ENCODE measurements around the gene ERRFI1. TPM values are rescaled to one million over a fixed set of nuclear protein-coding genes. Genes with fewer than 3 reads are reported as not detected.
"Not testable (repeated sequence)": the region's sequence is repeated elsewhere in the genome, so short reads cannot be mapped to it uniquely, and the experiment has no call there.

Gene ERRFI1
- polyA plus RNA-seq, 4 donors = 20.7 to 26.0 (median 23.1) TPM

DNA sequence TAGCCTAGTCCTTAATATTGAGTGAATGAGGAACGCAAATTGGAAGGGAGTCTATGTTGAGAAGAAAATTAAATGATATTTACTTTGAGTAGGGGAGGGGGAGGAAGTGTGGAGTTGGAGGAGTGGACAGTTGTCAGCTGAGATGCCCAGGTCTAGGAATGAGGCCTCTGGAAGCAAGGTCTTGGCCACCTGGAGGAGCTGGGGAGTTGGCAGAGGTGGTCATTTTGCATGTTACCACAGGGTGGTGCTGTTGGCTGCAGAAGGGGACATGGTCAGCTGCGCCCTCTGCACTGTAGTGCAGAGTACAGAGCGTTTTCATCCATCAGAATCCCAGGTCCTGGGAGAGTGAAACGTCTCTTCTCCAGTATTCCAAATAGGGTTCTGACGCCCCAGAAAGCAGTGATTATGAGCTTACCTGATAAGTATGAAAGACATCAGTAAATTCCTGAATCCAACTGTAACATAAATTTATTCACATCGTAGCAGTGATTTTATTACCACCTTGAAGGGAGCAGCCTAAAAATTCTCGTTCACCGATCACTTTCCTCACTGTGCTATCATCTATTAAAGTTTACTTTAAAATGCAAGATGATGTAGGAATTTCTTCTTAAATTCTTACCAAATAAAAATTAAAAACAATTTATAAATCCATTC, 50.8 kb downstream of the ERRFI1 start:
- DNase-seq (ENCODE audit: low read depth in 4 of 4, low spot score in 3 of 4) = peak in 3 of 4 donors; percentile 52 to 63 (median 54)

DNA sequence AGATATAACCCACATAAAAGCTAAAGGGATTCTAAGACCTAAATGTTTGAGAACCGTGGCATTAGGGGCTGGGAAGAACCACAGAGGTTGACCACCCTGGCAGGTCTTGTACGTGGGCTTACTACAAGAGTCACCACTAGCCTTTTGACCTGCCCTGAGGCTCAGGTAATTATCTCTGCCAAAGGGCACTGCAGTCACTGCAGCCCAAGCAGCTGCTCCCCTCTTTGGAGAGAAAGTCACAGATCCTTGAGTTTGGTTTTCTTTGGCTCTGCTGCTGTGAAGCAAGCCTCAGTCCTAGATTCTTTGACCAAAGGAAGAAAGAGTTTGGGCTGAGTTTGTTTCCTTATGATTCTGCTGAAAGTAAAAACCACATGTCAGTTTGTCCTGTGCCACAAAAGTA, 53.0 kb downstream of the ERRFI1 start:
- DNase-seq (ENCODE audit: low read depth in 4 of 4, low spot score in 3 of 4) = no peak

DNA sequence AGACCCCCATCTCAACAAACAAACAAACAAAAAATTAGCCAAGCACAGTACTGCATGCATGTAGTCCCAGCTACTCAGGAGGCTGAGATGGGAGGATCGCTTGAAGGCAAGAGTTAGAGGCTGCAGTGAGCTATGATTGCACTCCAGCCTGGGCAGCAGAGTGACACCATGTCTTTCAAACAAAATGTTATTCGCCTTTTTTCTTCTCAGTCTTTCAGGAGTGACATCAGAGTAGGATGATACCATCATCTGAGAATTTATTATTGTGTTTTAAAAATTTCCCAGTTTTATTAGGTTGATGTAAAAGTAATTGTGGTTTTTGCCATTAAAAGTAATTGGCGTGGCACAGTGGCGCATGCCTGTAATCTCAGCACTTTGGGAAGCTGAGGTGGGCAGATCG, 53.8 kb downstream of the ERRFI1 start:
- DNase-seq (ENCODE audit: low read depth in 4 of 4, low spot score in 3 of 4) = no peak

DNA sequence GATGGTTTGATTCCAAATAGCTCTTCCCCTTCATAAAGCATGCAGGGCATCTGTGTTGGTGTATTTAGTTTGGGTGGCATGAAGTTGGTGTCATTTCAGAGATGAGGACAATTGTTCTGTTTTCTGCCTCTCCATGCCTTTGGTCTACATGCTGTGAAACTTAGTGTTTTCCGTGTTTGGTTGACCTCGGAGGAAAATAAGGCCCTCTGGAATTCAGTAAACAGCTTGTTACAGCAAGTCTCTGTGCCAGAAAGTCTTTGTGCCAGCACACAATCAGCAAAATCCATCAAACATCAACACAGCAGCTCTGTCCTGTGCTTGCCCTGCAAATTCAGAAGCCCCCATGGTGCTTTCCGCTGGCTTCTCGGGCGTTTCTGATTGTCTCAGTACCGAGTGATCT, 55.1 kb downstream of the ERRFI1 start:
- no peak for DNase-seq (ENCODE audit: low read depth in 4 of 4, low spot score in 3 of 4)

DNA sequence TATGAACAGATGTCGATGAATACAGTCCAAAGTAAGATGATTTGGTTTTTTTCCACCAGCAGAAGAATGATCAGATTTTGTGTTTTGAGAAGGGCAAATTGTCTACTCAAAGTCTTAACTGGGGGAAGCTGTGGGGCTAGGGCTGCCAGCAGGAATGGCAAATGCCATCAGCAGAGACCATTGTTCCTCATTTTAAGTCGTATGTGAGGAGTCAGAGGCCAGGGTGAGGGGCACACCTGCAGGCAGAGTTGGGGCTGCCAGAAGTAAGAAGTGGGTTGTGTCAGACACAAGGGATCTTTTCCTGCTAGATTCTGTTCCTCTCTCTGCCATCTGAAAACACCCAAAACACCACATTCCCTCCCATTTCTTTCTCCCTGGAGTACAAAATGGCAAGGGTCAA, 55.9 kb downstream of the ERRFI1 start:
- no peak for DNase-seq (ENCODE audit: low read depth in 4 of 4, low spot score in 3 of 4)

DNA sequence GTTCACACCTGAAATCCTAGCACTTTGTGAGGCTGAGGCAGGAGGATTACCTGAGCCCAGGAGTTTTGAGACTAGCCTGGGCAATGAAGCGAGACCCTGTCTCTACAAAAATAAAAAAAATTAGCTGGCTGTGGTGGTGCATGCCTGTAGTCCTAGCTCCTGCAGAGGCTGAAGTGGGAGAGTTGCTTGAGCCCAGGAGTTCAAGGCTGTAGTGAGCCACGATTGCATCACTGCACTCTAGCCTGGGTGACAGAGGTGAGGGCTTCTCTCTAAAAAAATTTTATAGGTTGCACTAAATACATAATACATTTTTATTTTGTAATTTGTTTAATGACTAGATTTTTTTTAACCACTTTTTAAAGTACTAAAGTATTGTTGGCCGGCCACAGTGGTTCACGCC, 58.5 kb downstream of the ERRFI1 start:
- no peak for DNase-seq (ENCODE audit: low read depth in 4 of 4, low spot score in 3 of 4)

DNA sequence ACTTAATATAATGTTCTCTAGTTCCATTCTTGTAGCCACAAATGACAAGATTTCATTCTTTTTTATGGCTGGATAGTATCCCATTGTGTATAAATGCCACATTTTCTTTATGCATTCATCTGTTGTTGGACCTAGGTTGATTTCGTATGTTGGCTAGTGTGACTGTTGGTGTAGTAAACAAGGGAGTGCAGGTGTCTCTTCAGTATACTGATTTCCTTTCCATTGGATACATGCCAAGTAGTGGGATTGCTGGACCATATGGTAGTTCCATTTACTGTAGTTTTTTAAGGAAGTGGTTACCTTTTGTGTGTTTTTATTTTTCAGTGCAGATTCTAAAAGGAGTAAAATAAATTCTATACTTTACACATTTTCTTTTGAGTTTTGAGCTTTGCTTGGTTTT, 58.9 kb downstream of the ERRFI1 start:
- no peak for DNase-seq (ENCODE audit: low read depth in 4 of 4, low spot score in 3 of 4)

DNA sequence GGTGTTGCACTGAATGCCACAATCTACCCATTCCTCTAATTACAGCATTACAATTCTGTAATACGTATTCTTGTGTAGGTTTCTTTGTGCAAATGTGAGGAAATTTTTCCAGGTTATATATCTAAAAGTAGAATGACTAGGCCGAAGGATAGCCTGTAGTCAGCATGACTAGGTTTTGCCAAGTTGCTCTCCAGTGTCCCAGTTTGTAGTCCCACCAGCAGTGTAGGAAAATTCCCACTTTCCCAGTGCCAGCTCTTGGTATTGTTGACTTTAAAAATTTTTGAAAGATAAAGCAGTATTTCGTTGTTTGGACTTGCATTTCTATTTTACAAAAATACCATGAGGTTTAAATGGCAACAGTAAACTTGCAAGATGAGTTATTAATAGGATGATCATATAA, 61.6 kb downstream of the ERRFI1 start:
- DNase-seq (ENCODE audit: low read depth in 4 of 4, low spot score in 3 of 4) = no peak

DNA sequence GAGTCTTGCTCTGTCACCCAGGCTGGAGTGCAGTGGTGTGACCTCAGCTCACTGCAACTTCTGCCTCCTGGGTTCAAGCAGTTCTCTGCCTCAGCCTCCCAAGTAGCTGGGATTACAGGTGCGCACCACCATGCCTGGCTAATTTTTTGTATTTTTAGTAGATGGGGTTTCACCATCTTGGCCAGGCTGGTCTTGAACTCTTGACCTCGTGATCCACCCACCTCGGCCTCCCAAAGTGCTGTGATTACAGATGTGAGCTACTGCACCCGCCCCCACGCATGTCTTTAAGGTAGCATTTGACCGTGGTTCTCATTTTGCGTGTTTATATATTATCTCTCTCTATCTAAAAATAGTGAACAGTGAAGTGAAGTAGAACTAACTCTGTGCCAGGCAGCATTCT, 62.3 kb downstream of the ERRFI1 start:
- not testable (repeated sequence) for DNase-seq (ENCODE audit: low read depth in 4 of 4, low spot score in 3 of 4)

DNA sequence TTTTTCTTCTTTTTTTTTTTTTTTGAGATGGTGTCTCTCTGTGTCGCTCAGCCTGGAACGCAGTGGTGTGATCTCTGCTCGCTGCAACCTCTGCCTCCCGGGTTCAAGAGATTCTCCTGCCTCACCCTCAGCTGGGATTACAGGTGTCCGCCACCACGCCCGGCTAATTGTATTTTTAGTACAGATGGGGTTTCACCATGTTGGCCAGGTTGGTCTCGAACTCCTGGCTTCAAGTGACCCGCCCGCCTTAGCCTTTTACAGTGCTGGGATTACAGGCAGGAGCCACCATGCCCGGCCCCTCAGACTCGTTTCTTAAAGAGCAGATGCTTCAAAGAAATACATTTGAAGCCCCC, 62.8 kb downstream of the ERRFI1 start:
- not testable (repeated sequence) for DNase-seq (ENCODE audit: low read depth in 4 of 4, low spot score in 3 of 4)

DNA sequence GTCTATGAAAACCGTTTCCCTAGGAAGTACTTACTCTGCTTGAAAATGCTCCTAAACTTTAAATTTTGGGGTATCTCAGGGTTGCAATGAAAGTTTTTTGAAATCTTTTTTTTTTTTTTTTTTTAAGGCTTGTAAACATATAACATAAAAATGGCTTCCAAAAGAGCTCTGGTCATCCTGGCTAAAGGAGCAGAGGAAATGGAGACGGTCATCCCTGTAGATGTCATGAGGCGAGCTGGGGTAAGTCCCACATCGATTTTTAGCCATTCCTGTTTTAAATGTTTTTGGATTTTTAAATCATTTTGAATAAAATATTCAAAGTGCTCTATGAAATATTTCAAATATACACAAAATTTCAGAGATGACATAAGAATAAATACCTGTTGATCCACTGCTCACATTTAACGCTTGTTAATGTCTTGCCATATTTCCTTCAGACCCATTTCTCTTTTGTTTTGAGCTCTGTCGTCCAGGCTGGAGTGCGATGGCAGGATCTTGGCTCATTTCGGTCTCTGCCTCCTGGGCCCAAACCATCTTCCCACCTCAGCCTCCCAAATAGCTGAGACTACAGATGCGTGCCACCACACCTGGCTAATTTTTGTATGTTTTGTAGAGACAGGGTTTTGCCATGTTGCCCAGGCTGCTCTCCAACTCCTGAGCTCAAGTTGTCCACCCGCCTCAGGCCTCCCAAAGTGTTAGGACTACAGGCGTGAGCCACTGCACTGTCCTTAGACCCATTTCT, 63.3 kb downstream of the ERRFI1 start:
- no peak for DNase-seq (ENCODE audit: low read depth in 4 of 4, low spot score in 3 of 4)

DNA sequence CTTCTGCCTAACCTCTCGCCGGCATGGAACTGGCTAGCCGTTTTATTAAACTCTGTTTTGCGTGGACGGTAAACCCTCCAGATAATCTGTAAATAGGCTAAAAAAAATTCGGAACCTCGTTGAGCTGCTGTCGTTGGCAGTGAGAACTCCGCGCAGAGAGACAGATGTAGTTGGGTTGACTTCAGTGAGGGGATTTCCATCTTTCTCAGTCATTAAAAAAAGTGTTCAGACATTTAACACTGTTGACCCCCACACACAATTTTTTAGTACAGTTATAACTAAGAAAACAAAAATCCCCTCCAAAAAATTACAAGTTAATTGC, 64.1 kb downstream of the ERRFI1 start:
- DNase-seq (ENCODE audit: low read depth in 4 of 4, low spot score in 3 of 4) = no peak

Other genes with a start within 250 kb of the ERRFI1 start
- 10 to 100 TPM; 11.9 to 14.4 (median 13.0) TPM for gene PER3, start 242.0 kb downstream of the ERRFI1 start, polyA plus RNA-seq (ENCODE audit: insufficient read length in 4 of 4)
- gene UTS2, start 173.2 kb downstream of the ERRFI1 start, polyA plus RNA-seq (ENCODE audit: insufficient read length in 4 of 4) = under 1 TPM in 3 of 4 donors, not detected in 1; 0.16 to 0.37 (median 0.28) TPM
- gene TNFRSF9, start 85.5 kb downstream of the ERRFI1 start, polyA plus RNA-seq (ENCODE audit: insufficient read length in 4 of 4) = under 1 TPM; 0.07 to 0.34 (median 0.09) TPM
- gene PARK7, start 64.6 kb downstream of the ERRFI1 start, polyA plus RNA-seq (ENCODE audit: insufficient read length in 4 of 4) = 100 to 1,000 TPM; 311 to 350 (median 342) TPM